GM21447 (cell line): ENCODE results near the gene MAP4K3.
"Not testable (repeated sequence)": the region's sequence is repeated elsewhere in the genome, so short reads cannot be mapped to it uniquely, and the experiment has no call there.

ENCODE experiments used
- ATAC-seq: cut with Tn5 transposase; IDR thresholded peaks from one replicate; pipeline ENCODE4 v1.9.1; 2021; ENCODE audit not compliant: unreplicated experiment

Gene MAP4K3

GRCh38 chr2:39244963-39245625, 192.0 kb downstream of the MAP4K3 start:
- not testable (repeated sequence) for ATAC-seq

GRCh38 chr2:39244241-39244862, 192.7 kb downstream of the MAP4K3 start:
- not testable (repeated sequence) for ATAC-seq

- ATAC-seq: no peak
These were observed 193.5 kb downstream of the MAP4K3 start, which contains the start of gene CDKL4 for GRCh38 chr2:39243469-39244123. Gene CDKL4, minus strand, starts transcription at chr2:39243970.

- ATAC-seq: no peak
These were observed 195.5 kb downstream of the MAP4K3 start for GRCh38 chr2:39241588-39241987.

- no peak for ATAC-seq
These were observed 196.3 kb downstream of the MAP4K3 start for GRCh38 chr2:39240758-39241157.

- no peak for ATAC-seq
These were observed 202.3 kb downstream of the MAP4K3 start for GRCh38 chr2:39234754-39235153.

GRCh38 chr2:39232141-39232540, 204.9 kb downstream of the MAP4K3 start:
- no peak for ATAC-seq

GRCh38 chr2:39228413-39229209, 208.5 kb downstream of the MAP4K3 start:
- peak; percentile 26 for ATAC-seq

- peak; percentile 81 for ATAC-seq
These were observed 209.3 kb downstream of the MAP4K3 start for GRCh38 chr2:39227628-39228412.

GRCh38 chr2:39225567-39225966, 211.5 kb downstream of the MAP4K3 start:
- ATAC-seq: no peak

- ATAC-seq: no peak
These were observed 213.2 kb downstream of the MAP4K3 start for GRCh38 chr2:39223909-39224308.

- ATAC-seq: no peak
These were observed 215.6 kb downstream of the MAP4K3 start for GRCh38 chr2:39221459-39221858.

- ATAC-seq: no peak
These were observed 216.9 kb downstream of the MAP4K3 start for GRCh38 chr2:39220136-39220535.

GRCh38 chr2:39218391-39218790, 218.7 kb downstream of the MAP4K3 start:
- no peak for ATAC-seq

GRCh38 chr2:39217192-39217550, 219.9 kb downstream of the MAP4K3 start:
- no peak for ATAC-seq

GRCh38 chr2:39216346-39217191, 220.5 kb downstream of the MAP4K3 start:
- ATAC-seq: no peak

GRCh38 chr2:39215545-39215944, 221.5 kb downstream of the MAP4K3 start:
- ATAC-seq: no peak

GRCh38 chr2:39213015-39213414, 224.1 kb downstream of the MAP4K3 start:
- no peak for ATAC-seq

- no peak for ATAC-seq
These were observed 226.2 kb downstream of the MAP4K3 start for GRCh38 chr2:39210846-39211245.

GRCh38 chr2:39203382-39203781, 233.7 kb downstream of the MAP4K3 start:
- no peak for ATAC-seq
